SH-SY5Y (cell line): ENCODE results near the gene ZNF260.

Experiments used
- GATA2 ChIP-seq: IDR thresholded peaks from 2 replicates; pipeline ENCODE4 v1.6.1; 2011; ENCODE audit warnings: mild to moderate bottlenecking, low read depth, low read length
- GATA3 ChIP-seq: IDR thresholded peaks from 2 replicates; pipeline ENCODE4 v1.6.1; 2011; ENCODE audit warnings: low read depth, mild to moderate bottlenecking, low read length, moderate library complexity

Gene ZNF260

DNA sequence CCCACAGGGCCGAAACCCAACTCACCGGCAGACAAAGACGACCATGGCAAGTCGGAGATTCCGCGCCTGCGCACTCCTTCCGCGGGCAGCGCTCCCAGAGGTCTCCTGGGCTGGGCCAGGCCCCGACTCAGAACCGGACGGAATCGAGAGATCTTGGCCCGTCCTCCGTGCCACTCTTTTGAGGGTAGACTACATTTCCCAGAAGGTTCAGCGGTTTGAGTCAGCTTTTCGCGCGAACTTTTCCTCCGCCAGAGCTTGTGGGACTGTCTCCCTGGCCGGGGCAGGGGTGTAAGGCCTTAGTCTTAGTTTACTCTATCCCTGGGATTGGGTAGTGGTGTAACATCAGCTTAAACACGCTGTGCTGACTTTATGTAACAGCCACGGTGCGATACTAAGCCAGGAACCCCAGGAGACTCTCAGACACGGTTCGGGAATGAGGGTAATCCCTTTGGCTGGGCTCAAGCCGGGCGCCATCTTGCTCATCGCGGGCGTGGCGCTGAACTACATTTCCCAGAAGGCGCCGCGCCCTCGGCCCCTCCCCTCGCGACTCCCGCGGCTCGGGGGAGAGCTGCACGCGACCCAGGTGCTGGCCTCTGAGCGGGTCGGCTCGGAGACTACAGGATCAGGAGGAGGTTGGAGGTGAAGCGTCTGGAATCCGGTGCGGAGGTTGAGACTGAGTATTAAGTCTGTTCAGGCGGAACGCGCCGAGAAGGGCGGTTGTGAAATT is at the start of gene ZNF260:
ZNF260 (minus strand) TSS at position 78 of the 727 bp plus-strand sequence. CDS start 13,033 bp downstream, outside the sequence.
- TF ChIP-seq GATA3 (no peak), GATA2 (peak; percentile 32; the same call in 1 of the 2 replicates)

GRCh38 chr19:36577271-36577996 is 49.4 kb upstream of the ZNF260 start:
- TF ChIP-seq GATA2: no peak
- no peak for TF ChIP-seq GATA3

GRCh38 chr19:36574741-36575140 is 46.7 kb upstream of the ZNF260 start:
- TF ChIP-seq GATA3 (no peak), GATA2 (no peak)

DNA sequence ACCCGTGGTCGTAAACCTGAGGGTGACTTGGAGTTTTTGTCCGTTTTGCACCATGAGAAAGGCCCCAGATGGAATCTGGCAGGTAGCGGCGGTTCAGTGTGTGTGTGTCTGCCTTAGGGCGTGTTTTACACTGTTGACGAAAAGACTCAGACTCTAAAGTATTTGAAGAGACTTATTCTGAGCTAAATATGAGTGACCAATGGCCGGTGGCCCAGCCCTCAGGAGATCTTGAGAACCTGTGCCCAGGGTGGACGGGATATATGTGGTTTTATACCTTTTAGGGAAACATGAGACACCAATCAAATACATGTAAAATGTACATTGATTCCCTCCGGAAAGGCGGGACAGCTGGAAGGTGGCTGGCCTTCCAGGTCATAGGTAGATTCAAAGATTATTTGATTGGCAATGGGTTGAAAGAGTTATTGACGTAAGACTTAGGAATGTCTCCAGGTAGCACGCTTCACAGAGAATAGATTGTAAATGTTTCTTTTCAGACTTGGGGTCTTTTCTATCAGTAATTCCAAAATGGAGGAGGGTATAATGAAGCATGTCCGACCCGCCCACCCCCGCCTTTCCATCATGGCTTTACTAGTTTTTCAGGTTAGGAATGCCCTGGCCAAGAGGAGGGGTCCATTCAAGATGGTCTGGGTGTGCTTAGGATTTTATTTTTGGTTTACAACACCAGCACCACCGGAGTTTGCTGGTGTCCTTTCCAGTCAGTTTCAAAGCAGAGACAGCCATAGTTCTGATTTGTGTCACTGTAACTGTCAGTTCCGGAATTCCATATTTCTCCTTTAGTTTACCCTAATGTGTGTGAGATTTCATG is 46.0 kb upstream of the ZNF260 start:
- TF ChIP-seq GATA2 (no peak), GATA3 (no peak)

DNA sequence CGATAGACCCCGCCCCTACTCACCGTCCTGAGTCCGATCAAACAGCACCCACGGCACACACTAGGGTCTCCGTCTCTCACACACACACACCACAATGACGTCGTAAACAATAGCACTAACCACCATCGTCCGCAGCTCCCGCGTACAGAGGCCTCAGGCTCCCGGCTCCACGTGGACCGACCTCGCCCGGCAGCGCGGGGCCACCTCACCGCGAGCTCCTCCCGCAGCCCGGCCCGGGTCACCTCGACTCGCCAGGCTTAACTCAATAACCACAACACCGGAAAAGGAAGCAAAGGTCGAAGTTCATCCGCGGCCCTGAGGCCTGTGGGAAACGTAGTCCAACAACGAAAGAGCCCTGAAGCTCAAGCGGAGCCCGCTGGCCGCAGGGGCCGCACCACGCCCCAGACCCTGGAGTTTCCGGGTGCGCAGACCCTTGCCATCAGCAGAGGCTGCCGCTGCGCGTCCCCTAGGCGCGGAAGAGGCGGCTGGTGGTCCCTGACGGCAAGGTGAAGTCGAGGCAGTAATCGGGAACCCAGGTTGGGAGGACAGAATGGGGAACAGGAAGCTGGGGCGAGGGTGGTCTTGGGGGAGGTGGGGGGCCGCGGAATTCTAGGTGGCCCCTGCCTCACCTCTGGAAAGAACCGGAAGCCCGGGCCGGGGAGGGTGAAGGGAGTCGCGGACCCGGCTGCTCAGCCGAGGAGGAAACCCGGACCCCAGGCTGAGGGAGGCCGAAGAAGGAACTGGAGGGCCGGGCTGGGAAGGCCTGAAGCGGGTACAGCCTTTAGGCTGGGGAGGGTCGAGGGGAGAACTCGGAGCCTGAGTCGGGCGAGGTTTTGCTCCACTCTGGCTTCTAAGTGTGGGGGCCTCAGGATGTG is 45.2 kb upstream of the ZNF260 start, which contains the start of gene ZNF529:
ZNF529 (minus strand) TSS at position 273 of the 875 bp plus-strand sequence. CDS start 946 bp downstream, outside the sequence.
- TF ChIP-seq GATA3: no peak
- TF ChIP-seq GATA2: no peak

- no peak for TF ChIP-seq GATA3
- no peak for TF ChIP-seq GATA2
Measured at GRCh38 chr19:36572593-36573019, 44.5 kb upstream of the ZNF260 start.

GRCh38 chr19:36564391-36564790 is 36.3 kb upstream of the ZNF260 start:
- TF ChIP-seq GATA2 (no peak), GATA3 (no peak)

DNA sequence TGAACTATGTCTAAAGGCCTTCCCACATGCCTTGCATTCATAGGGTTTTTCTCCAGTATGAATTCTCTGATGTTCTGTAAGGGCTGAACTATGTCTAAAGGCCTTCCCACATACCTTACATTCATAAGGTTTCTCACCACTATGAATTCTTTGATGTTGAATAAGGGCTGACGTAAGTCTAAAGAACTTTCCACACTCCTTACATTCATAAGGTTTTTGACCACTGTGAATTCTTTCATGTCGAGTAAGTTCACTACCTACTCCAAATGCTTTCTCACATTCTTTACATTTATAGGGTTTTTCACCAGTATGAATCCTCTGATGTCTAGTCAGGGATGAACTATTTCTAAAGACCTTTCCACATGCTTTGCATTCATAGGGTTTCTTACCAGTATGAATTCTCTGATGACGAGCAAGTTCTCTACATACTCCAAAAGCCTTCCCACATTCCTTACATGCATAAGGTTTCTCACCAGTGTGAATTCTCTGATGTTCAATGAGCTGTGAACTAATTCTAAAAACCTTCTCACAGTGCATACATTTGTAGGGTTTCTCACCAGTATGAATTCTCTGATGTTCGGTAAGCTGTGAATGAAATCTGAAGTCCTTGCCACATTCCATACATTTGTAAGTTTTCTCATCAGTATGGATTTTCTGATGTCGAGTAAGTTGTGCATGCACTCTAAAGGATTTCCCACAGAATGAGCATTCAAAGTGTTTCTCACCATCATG is 19.1 kb upstream of the ZNF260 start:
- TF ChIP-seq GATA3: no peak
- TF ChIP-seq GATA2: no peak

DNA sequence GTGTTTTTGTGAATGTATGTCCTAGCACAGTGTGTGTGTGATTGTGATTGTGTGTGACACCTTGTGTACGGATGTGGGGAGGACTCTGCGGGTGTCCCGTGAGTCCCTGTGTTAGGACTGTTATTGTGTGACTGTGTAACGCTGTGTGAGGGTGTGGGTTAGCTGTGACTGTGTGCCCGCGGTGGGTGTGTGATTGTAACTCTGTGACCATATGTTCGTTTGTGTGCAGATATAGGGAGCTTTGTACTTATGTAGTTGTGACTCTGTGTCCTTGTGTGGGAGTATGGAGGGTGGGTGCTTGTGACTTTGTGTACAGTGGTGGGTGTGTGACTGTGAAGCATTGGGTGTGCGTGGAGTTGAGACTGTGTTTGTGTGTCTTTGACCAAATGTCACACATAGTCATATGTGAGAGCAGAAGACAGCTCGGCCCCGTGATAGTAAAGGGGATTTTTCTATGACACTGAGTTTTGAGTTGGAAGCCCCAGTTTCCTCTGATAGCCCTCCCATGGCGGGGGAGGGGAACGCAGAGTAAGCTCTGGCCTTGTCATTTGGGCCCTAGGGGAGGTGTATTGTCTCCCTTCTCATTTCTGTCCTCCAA is 949 bp upstream of the ZNF260 start:
- TF ChIP-seq GATA3 (no peak), GATA2 (no peak)

DNA sequence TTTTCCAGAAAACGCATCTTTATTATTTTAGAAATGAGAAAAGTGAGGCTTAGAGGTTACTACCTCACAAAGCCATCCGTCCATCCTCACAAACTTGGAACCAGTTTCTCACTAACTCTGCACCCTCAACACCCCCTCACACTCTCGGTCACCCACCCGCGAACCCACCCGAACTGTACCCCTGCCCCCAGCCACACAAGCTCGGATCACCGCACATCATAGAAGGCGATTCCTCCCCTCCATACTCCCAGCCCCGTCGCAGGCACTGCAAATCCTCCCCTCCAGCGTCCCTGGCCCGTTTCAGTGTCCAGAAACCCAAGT is 238 bp downstream of the ZNF260 start:
- no peak for TF ChIP-seq GATA3
- no peak for TF ChIP-seq GATA2

GRCh38 chr19:36527341-36527740 is 730 bp downstream of the ZNF260 start:
- TF ChIP-seq GATA3: no peak
- TF ChIP-seq GATA2: no peak

DNA sequence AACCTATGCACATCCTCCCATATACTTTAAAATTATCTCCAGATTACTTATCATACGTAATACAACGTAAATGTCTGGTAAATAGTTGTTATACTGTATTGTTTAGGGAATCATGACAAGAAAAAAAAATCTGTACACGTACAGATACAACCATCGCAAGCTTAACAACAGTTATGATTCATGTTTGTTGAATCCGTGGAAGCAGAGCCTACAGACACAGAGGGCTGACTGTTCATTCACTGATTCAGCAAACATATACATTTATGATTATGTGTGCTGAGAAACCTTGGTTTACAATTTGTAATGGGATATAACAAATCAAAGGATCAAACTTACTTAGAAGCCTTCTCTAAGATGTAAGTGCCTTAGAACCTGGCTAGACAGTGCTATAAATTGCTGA is 1.5 kb downstream of the ZNF260 start:
- TF ChIP-seq GATA2 (no peak), GATA3 (no peak)

DNA sequence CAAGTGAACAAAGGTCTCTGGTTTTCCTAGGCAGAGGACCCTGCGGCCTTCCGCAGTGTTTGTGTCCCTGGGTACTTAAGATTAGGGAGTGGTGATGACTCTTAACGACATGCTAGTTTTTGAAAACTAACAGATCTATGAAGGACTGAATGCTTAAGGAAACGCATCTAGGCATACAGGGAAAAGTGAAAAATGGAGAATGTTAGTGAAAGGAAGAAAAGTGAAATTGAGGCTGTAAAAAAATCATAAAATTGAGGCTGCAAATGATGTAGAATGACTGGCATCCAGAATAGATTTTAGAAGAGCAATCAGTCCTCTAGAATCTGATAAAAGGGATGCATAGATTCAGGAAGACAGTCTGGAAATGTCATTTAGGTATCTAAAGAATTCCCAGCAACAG is 3.5 kb downstream of the ZNF260 start:
- no peak for TF ChIP-seq GATA2
